A549 (cell line): Measurements from ENCODE around the gene USP2. TPM values are rescaled to one million over a fixed set of nuclear protein-coding genes. Genes with fewer than 3 reads are reported as not detected.

Experiments used
- ATAC-seq, 2 experiments: fragments of 200-7000 bp in 1 of 2; fragments of >200 bp in 1 of 2; cut with Nextera tagmentation in 1 of 2; cut with Tn5 transposase in 1 of 2; 3 replicates each; pipeline versions ENCODE4 v1.8.0 to v1.9.1; 2018 to 2020; ENCODE audit warnings: mild to moderate bottlenecking in 1 of 2, moderate library complexity in 1 of 2
- CTCF ChIA-PET: fragments of 300-600 bp; sonication (Branson Sonifier 250); formaldehyde crosslinking; extraction: SDS; loops from one replicate; lab custom pipeline; 2021; ENCODE audit warnings: antibody characterized with exemption, inconsistent platforms; lab: Yijun Ruan, JAX
- POLR2A ChIA-PET: fragments of 350-600 bp; formaldehyde crosslinking; extraction: SDS; loops from one replicate; lab custom pipeline; 2021; ENCODE audit warnings: antibody characterized with exemption, inconsistent platforms; lab: Yijun Ruan, JAX
- DNase-seq, 2 experiments: peaks; one replicate each; pipeline versions ENCODE4 v3.0.0 to v3.0.0-alpha.2; 2011 to 2016; ENCODE audit warnings: low read depth in 1 of 2, low spot score in 1 of 2
- FAIRE-seq: peaks from 2 replicates; lab custom pipeline; 2011; peaks lifted over from hg19 to GRCh38; lab: Jason Lieb, UNC
- H3K27ac ChIP-seq, 2 experiments: fragments of >200 bp; sonication (Bioruptor Twin); formaldehyde crosslinking; 3 replicates each; pipeline ENCODE4 v1.5.1; 2016 to 2017
- H3K4me1 ChIP-seq: fragments of >200 bp; sonication (Bioruptor Twin); formaldehyde crosslinking; 3 replicates; pipeline ENCODE4 v1.6.1; 2016
- H3K4me2 ChIP-seq: fragments of >200 bp; sonication (Bioruptor Twin); formaldehyde crosslinking; 3 replicates; pipeline ENCODE4 v1.6.1; 2016
- H3K4me3 ChIP-seq: fragments of >200 bp; sonication (Bioruptor Twin); formaldehyde crosslinking; 3 replicates; pipeline ENCODE4 v1.5.1; 2016
- H3K9me3 ChIP-seq: fragments of >200 bp; sonication (Bioruptor Twin); formaldehyde crosslinking; 3 replicates; pipeline ENCODE4 v1.6.1; 2016
- ATOH8 ChIP-seq: fragments of 250-450 bp; sonication (Bioruptor Pico); IDR thresholded peaks from 2 replicates; pipeline ENCODE4 v1.5.0; 2020; ENCODE audit warnings: low read depth, mild to moderate bottlenecking, moderate library complexity
- BHLHE40 ChIP-seq: IDR thresholded peaks from 2 replicates; pipeline ENCODE4 v1.6.1; 2012; ENCODE audit warnings: low read depth, low read length, inconsistent platforms
- CBX2 ChIP-seq: fragments of 200-600 bp; sonication (generic); IDR thresholded peaks from 2 replicates; pipeline ENCODE4 v1.6.1; 2016; ENCODE audit warnings: low read depth, mild to moderate bottlenecking, borderline replicate concordance
- CBX8 ChIP-seq: fragments of 200-600 bp; sonication (generic); IDR thresholded peaks from 2 replicates; pipeline ENCODE4 v1.6.1; 2016
- CEBPB ChIP-seq, 2 experiments: fragments of >200 bp in 1 of 2; sonication (Bioruptor Twin) in 1 of 2; formaldehyde crosslinking in 1 of 2; IDR thresholded peaks; 2 replicates each; pipeline ENCODE4 v1.6.1; 2012 to 2016
- CHD2 ChIP-seq: fragments of 150-350 bp; IDR thresholded peaks from 2 replicates; pipeline ENCODE4 v1.6.1; 2014; ENCODE audit warnings: low read length; ENCODE audit not compliant: partially characterized antibody
- E2F6 ChIP-seq: IDR thresholded peaks from 2 replicates; pipeline ENCODE4 v1.6.1; 2012; ENCODE audit warnings: low read depth, borderline replicate concordance
- ELK1 ChIP-seq: fragments of 150-350 bp; IDR thresholded peaks from 2 replicates; pipeline ENCODE4 v1.6.1; 2014; ENCODE audit warnings: low read depth, mild to moderate bottlenecking, low read length
- EP300 ChIP-seq, 2 experiments: fragments of >200 bp; sonication (Bioruptor Twin); formaldehyde crosslinking; IDR thresholded peaks; 2 replicates in 1 of 2; 3 replicates in 1 of 2; pipeline ENCODE4 v1.6.1; 2016 to 2017
- FOXS1 ChIP-seq: fragments of 250-450 bp; sonication (Bioruptor Pico); IDR thresholded peaks from 2 replicates; pipeline ENCODE4 v1.5.0; 2020; ENCODE audit warnings: mild to moderate bottlenecking, moderate library complexity
- HES2 ChIP-seq: fragments of >200 bp; sonication (Bioruptor Twin); formaldehyde crosslinking; IDR thresholded peaks from 2 replicates; pipeline ENCODE4 v1.6.1; 2016
- HEYL ChIP-seq: fragments of 250-450 bp; sonication (Bioruptor Pico); IDR thresholded peaks from 2 replicates; pipeline ENCODE4 v1.8.0; 2021; ENCODE audit warnings: mild to moderate bottlenecking, moderate library complexity
- HMGXB4 ChIP-seq: fragments of 250-450 bp; sonication (Bioruptor Pico); IDR thresholded peaks from 2 replicates; pipeline ENCODE4 v1.5.0; 2021; ENCODE audit warnings: mild to moderate bottlenecking, moderate library complexity, borderline replicate concordance
- HOXA7 ChIP-seq: fragments of 250-450 bp; sonication (Bioruptor Pico); IDR thresholded peaks from 2 replicates; pipeline ENCODE4 v1.5.0; 2020; ENCODE audit warnings: mild to moderate bottlenecking, moderate library complexity
- HOXB13 ChIP-seq: fragments of 250-450 bp; sonication (Bioruptor Pico); IDR thresholded peaks from 2 replicates; pipeline ENCODE4 v1.5.0; 2020; ENCODE audit warnings: low read depth, mild to moderate bottlenecking, moderate library complexity
- HOXB5 ChIP-seq: fragments of 250-450 bp; sonication (Bioruptor Pico); IDR thresholded peaks from 2 replicates; pipeline ENCODE4 v1.5.0; 2020; ENCODE audit warnings: mild to moderate bottlenecking, moderate library complexity
- JUN ChIP-seq, 2 experiments: fragments of >200 bp; sonication (Bioruptor Twin); formaldehyde crosslinking; IDR thresholded peaks; 2 replicates in 1 of 2; 3 replicates in 1 of 2; pipeline ENCODE4 v1.6.1; 2016 to 2017
- JUNB ChIP-seq: fragments of >200 bp; sonication (Bioruptor Twin); formaldehyde crosslinking; IDR thresholded peaks from 2 replicates; pipeline ENCODE4 v1.6.1; 2016
- KDM1A ChIP-seq: fragments of 200-600 bp; sonication (generic); IDR thresholded peaks from 2 replicates; pipeline ENCODE4 v1.6.1; 2016; ENCODE audit warnings: low read depth, mild to moderate bottlenecking
- KDM5A ChIP-seq: fragments of 200-600 bp; sonication (generic); IDR thresholded peaks from 2 replicates; pipeline ENCODE4 v1.6.1; 2016; ENCODE audit warnings: antibody characterized with exemption, mild to moderate bottlenecking
- MAFK ChIP-seq: fragments of 450-650 bp; IDR thresholded peaks from 2 replicates; pipeline ENCODE4 v1.6.1; 2014; ENCODE audit not compliant: partially characterized antibody
- NR3C1 ChIP-seq: fragments of >200 bp; sonication (Bioruptor Twin); formaldehyde crosslinking; IDR thresholded peaks from 3 replicates; pipeline ENCODE4 v1.6.1; 2017
- PBX3 ChIP-seq: IDR thresholded peaks from 2 replicates; pipeline ENCODE4 v1.6.1; 2012
- POLR2A ChIP-seq: IDR thresholded peaks from 2 replicates; pipeline ENCODE4 v1.6.1; 2012; ENCODE audit warnings: mild to moderate bottlenecking, low read length
- REST ChIP-seq: fragments of 200-600 bp; sonication (generic); IDR thresholded peaks from 2 replicates; pipeline ENCODE4 v1.6.1; 2016; ENCODE audit warnings: antibody characterized with exemption, mild to moderate bottlenecking, moderate library complexity
- RFX5 ChIP-seq: fragments of 450-650 bp; IDR thresholded peaks from 2 replicates; pipeline ENCODE4 v1.7.1; 2014; ENCODE audit warnings: antibody characterized with exemption, mild to moderate bottlenecking, moderate library complexity
- SREBF2 ChIP-seq: fragments of 450-650 bp; IDR thresholded peaks from 2 replicates; pipeline ENCODE4 v1.6.1; 2014; ENCODE audit warnings: mild to moderate bottlenecking, moderate library complexity
- TFCP2L1 ChIP-seq: fragments of 250-450 bp; sonication (Bioruptor Pico); IDR thresholded peaks from 2 replicates; pipeline ENCODE4 v1.5.0; 2021; ENCODE audit warnings: mild to moderate bottlenecking
- TP53 ChIP-seq: fragments of 250-450 bp; sonication (Bioruptor Pico); IDR thresholded peaks from 2 replicates; pipeline ENCODE4 v1.5.0; 2021; ENCODE audit warnings: mild to moderate bottlenecking, moderate library complexity
- USF2 ChIP-seq: fragments of 450-650 bp; IDR thresholded peaks from 2 replicates; pipeline ENCODE4 v1.6.1; 2014; ENCODE audit warnings: antibody characterized with exemption
- WGBS: methylation state at CpG from one replicate; pipeline ENCODE4 v1.1.6; 2017; ENCODE audit errors: missing lambda C conversion rate; 5-methylcytosine and 5-hydroxymethylcytosine counted together
- polyA plus RNA-seq, 4 experiments: library from polyadenylated mRNA; depleted of rRNA in 3 of 4; stranded (reverse); fragments of >200 nt; fragmentation: RNase III in 1 of 4; extraction: RNeasy Plus Mini Kit Qiagen cat#74134 plus additional on column Dnase treatment in 1 of 4; gene quantifications; 2 replicates in 3 of 4; 3 replicates in 1 of 4; pipeline ENCODE4 v1.2.3, GENCODE V29; 2011 to 2017

The USP2 gene
- polyA plus RNA-seq, 2 of the 4 experiments (the other 2 are of a cell fraction), result 0.30 to 0.48 TPM

- no peak for FAIRE-seq
These were observed 20.3 kb downstream of the USP2 start for GRCh38 chr11:119361056-119361787.

More at GRCh38 chr11:119361056-119361787, 20.3 kb downstream of the USP2 start:
- peak; percentile 79 to 85 for ATAC-seq
- H3K4me2 ChIP-seq, result peak overlapping the region; percentile 69
- CTCF ChIA-PET, result interaction anchor here (0.6 to 5.8 kb wide), 13 partner anchors 8 to 747 kb away, joined by 3 to 98 read pairs (median 4); partner anchors contain the start of gene USP2
- H3K9me3 ChIP-seq, result no peaks in the 10 kb centered on the region
- peaks cover 55% of the 10 kb centered on the region for H3K4me1 ChIP-seq
- WGBS, result 8% methylated on average over 8 of the region's 8 CpGs
- 0 out of 3 replicates have a peak overlapping the region, but pooled peaks have one; percentile 15 for H3K4me3 ChIP-seq
- DNase-seq, result peak; percentile 57 to 74
- TF ChIP-seq FOXS1 (CRISPR knock-in tag), result no peak
- TF ChIP-seq REST, result no peak
- TF ChIP-seq PBX3, result no peak
- TF ChIP-seq JUNB, result peak; percentile 36; the same call in 1 of the 2 replicates
- TF ChIP-seq HOXB13 (CRISPR knock-in tag), result no peak
- no peak for TF ChIP-seq NR3C1
- TF ChIP-seq POLR2A, result no peak
- no peak for TF ChIP-seq BHLHE40
- TF ChIP-seq HOXB5 (CRISPR knock-in tag), result no peak
- no peak for TF ChIP-seq KDM1A
- no peak for TF ChIP-seq EP300 (IDR thresholded peaks at IDR 0.05)
- no peak for TF ChIP-seq CBX2
- no peak for TF ChIP-seq USF2
- peak; percentile 3 for TF ChIP-seq MAFK
- no peak for TF ChIP-seq SREBF2
- TF ChIP-seq HMGXB4 (CRISPR knock-in tag), result no peak
- TF ChIP-seq ELK1, result no peak
- TF ChIP-seq CEBPB (IDR thresholded peaks at IDR 0.05), result peak in 1 of 2 experiments; percentile 23; a peak in 1 of 4 replicates
- TF ChIP-seq KDM5A, result no peak
- TF ChIP-seq ATOH8 (CRISPR knock-in tag), result no peak
- no peak for TF ChIP-seq HEYL
- TF ChIP-seq TFCP2L1 (CRISPR knock-in tag), result no peak
- no peak for TF ChIP-seq E2F6
- TF ChIP-seq HOXA7, result no peak
- no peak for TF ChIP-seq TP53
- no peak for TF ChIP-seq CHD2
- TF ChIP-seq RFX5, result no peak
- TF ChIP-seq HES2, result no peak
- TF ChIP-seq CBX8, result no peak
- peak; percentile 26 to 42; a peak in 1 of 5 replicates for TF ChIP-seq JUN (IDR thresholded peaks at IDR 0.05)
- TF ChIP-seq, all 56 proteins: peak for 4
- POLR2A ChIA-PET, result interaction anchor here (0.5 to 1.2 kb wide), 2 partner anchors 15 to 20 kb away, joined by 3 to 5 read pairs; partner anchors contain the start of gene USP2
- peak overlapping the region; percentile 71 to 72 for H3K27ac ChIP-seq
